NCI-H1092 treated with DMSO at 0.1 percent for 48 hours (cell line): ENCODE results near the gene SMARCAL1.

Experiments
- DNase-seq: peaks from one replicate; lab custom pipeline; 2025; lab: John Stamatoyannopoulos, UW

The SMARCAL1 gene

GRCh38 chr2:216428618-216429350, 16.5 kb downstream of the SMARCAL1 start:
- peak; percentile 82 for DNase-seq

GRCh38 chr2:216429428-216429827, 17.1 kb downstream of the SMARCAL1 start:
- DNase-seq = no peak

DNA sequence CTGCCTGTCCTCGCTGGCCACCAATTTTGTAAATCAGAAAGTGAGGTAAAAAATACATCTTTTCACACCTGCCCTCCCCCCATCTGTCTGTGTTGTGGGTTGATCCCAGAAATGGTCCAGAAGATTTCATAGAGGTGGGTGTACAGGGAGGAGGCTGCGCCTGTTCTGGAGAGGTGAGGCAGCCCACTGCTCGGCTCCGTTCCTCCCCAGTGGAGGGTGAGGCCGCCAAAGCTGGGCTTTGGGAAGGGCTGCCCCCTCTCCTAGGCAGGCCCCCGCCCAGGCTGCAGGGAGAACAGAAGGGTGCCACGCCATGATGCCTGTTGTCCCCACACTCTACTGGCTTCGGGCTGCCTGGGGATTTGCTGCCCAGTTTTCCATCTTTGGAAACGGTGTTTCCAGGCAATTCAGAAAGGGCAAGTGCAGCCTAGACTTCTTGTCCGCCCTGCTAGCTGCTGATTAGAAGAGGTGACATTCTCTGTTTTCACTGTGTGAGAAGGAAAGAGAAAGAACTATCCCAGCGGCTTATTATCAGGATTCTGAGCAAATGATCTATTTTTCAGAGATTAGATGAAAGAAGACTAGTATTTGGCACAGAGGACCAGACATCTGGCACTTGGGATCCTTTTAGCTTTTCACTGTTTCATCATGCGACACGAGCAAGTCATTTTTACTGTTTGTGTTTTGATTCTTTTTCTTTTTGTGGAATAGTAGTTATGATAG, 18.7 kb downstream of the SMARCAL1 start:
- no peak for DNase-seq

GRCh38 chr2:216431531-216431856, 19.2 kb downstream of the SMARCAL1 start:
- DNase-seq = no peak

- no peak for DNase-seq
Measured at GRCh38 chr2:216436383-216436782, 24.1 kb downstream of the SMARCAL1 start.

DNA sequence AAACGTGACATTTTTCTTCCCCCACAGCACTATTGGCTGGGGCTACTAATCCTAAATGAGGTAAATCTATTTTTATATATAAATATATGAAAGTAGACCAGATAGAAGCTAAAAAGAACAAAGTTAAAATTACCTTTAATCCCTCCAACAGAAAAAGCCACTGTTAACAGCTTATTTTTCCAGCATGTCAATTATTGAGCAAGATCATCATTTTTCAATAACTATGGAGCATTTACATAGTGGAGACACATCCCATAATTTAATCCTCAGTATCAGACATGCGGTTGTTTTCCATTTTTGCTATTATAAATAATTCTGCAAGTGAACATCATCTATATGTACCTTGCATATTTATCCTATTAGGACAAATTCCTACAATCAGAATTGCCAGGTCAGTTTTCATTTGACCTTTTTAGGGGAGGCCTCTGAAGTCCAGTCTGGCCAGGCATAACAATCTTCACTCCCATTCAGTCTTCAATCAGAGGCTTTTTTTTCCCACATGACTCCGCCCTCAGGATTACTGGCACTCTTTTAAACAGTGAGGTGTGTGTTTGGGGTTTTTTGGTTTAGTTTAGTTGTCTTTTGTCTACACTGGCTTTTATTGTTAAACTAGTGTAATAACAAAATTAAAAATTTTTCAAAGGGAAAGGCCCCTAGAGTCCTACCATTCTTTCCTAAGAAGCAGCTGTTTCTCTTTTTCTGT, 29.2 kb downstream of the SMARCAL1 start:
- DNase-seq = no peak

GRCh38 chr2:216445501-216445900, 33.2 kb downstream of the SMARCAL1 start:
- peak; percentile 27 for DNase-seq

- no peak for DNase-seq
Measured at GRCh38 chr2:216446343-216446742, 34.1 kb downstream of the SMARCAL1 start.

DNA sequence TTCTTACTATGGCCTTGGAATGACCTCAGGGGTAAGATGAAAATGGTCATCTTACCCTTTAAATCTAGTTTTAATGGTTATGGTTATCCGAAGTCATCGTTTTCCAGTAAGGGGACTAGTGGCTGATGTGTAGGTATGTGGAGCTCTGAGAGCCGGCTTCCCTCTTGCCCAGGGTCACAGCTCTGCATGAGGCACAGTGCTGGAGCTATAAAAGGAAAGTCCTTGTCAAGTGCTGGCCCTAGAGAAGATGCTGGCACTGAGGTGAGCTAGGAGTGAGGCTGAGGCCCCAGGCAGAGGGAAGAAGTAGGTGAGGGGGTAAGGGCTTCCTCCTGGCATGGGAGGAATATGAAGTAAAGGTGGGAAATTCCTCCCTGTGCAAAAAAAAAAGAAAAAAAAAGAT, 35.0 kb downstream of the SMARCAL1 start:
- DNase-seq = no peak

GRCh38 chr2:216448829-216449228, 36.5 kb downstream of the SMARCAL1 start:
- DNase-seq = no peak

- no peak for DNase-seq
Measured at GRCh38 chr2:216450346-216450745, 38.1 kb downstream of the SMARCAL1 start.

DNA sequence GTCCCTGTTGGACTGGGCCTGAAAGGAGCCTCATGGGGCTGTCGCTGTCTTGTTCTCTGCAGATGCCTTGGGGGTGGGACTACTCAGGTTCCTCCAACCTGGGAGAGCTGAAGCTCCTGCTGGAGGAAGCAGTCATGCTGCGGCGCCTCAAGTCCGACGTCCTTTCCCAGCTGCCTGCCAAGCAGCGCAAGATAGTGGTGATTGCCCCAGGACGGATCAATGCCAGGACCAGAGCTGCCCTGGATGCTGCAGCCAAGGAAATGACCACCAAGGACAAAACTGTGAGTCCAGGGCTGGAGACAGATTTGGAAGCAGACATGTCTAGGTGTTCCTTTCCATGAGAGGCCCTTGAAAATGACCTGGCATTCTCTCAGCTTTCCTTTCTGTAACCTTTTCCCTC, 38.5 kb downstream of the SMARCAL1 start:
- no peak for DNase-seq

GRCh38 chr2:216453955-216454614, 41.8 kb downstream of the SMARCAL1 start:
- DNase-seq = no peak

- no peak for DNase-seq
Measured at GRCh38 chr2:216463148-216463547, 50.9 kb downstream of the SMARCAL1 start.

DNA sequence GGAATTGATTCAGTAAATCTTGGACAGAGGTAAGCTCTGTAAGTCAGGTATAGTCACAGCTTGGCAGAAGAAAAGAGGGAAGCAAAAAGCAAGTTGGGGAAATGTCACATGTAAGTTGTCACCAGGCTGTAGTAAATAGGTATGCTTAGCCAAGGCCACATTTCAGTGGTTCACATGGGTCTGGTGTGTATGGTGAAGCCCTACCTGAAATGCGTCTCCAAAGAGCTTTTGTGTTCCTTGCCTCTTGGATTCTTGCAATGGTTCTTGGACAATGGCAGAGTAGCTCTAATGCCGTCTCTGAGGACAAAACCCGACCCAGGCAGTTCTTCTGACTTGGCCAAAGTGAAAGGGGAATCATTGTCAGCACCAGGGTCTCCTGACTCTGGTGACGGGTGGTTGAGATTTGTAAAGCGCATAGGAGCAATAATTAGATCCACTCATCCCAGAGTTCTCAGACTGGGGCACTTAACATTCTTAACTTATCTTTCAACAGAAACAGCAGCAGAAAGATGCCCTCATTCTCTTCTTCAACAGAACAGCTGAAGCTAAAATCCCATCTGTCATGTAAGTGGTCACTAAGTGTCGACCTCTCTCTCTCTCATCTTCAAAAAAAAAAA, 51.9 kb downstream of the SMARCAL1 start:
- no peak for DNase-seq

GRCh38 chr2:216465579-216466195, 53.4 kb downstream of the SMARCAL1 start:
- DNase-seq = no peak

DNA sequence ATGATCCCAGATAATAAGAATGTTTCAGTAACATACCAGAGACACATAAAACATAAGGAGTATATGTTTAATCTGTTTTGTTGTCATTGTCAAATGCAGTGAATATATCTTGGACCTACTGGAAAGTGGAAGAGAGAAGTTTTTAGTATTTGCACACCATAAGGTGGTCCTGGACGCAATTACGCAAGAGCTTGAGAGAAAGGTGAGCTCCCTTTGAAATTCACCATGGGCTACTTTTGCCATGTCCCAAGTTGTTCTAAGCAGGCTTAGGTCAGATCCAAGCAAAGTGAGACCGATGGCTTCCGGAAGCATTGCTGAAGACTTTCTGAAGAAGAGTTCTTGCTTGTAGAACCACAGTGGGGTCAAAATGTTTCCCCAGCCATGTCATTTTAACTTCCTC, 55.6 kb downstream of the SMARCAL1 start:
- no peak for DNase-seq

GRCh38 chr2:216469661-216470060, 57.4 kb downstream of the SMARCAL1 start:
- DNase-seq = no peak

- DNase-seq = no peak
Measured at GRCh38 chr2:216473187-216473586, 60.9 kb downstream of the SMARCAL1 start.

DNA sequence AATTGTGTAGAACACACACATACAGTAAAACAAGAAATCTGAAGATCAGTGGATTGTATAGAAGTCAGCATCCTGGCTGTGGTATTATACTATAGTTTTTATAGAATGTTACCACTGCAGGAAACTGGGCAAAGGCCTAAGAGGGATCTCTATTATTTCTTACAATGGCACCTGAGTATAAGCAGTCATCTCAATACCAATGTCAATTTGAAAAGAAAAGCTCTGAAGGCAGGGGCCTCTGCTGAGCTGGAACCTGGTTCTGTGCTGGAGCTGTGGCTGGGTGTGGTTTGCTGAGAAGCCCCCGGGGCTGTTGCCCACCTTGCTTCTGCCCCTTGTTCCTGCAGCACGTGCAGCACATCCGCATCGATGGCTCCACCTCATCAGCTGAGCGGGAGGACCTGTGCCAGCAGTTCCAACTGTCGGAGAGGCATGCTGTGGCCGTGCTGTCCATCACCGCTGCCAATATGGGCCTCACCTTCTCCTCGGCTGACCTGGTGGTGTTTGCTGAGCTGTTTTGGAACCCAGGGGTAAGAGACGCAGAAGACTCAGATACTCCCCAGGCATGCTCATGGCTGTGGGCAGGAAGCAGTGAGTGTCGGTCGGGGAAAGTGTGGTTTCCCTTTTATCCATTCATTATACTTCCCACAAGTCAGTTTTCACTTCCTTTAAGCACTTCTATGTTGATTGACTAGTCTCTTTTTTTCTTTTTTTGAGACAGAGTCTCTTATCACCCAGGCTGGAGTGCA, 62.8 kb downstream of the SMARCAL1 start:
- DNase-seq = no peak

DNA sequence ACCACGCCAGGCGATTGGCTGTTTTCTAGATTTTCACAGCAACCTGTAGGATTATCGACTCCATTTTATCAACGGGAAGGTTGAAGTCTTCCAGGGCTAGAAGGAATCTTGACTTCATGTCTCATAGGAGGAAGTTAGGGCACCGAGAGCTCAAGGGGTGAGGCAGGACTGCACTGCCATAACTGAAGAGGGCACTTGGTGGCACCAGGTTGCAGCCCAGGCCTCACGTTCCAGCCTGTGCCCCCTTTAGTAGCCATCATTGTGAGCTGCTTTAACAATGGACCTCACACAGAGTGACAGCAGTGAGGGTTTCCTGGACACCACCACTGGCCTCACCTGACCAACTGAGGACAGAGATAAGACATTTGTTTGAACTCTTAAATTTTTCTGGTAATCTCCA, 63.5 kb downstream of the SMARCAL1 start:
- DNase-seq = no peak
